ENCODE data around the gene PPP1R1C. TPM values are rescaled to one million over a fixed set of nuclear protein-coding genes. Genes with fewer than 3 reads are reported as not detected.

PPP1R1C gene
- total and polyA plus RNA-seq, 2 experiments from 2014 or later, result 3.5 to 18.8 TPM

- TF ChIP-seq, protein P1, sequence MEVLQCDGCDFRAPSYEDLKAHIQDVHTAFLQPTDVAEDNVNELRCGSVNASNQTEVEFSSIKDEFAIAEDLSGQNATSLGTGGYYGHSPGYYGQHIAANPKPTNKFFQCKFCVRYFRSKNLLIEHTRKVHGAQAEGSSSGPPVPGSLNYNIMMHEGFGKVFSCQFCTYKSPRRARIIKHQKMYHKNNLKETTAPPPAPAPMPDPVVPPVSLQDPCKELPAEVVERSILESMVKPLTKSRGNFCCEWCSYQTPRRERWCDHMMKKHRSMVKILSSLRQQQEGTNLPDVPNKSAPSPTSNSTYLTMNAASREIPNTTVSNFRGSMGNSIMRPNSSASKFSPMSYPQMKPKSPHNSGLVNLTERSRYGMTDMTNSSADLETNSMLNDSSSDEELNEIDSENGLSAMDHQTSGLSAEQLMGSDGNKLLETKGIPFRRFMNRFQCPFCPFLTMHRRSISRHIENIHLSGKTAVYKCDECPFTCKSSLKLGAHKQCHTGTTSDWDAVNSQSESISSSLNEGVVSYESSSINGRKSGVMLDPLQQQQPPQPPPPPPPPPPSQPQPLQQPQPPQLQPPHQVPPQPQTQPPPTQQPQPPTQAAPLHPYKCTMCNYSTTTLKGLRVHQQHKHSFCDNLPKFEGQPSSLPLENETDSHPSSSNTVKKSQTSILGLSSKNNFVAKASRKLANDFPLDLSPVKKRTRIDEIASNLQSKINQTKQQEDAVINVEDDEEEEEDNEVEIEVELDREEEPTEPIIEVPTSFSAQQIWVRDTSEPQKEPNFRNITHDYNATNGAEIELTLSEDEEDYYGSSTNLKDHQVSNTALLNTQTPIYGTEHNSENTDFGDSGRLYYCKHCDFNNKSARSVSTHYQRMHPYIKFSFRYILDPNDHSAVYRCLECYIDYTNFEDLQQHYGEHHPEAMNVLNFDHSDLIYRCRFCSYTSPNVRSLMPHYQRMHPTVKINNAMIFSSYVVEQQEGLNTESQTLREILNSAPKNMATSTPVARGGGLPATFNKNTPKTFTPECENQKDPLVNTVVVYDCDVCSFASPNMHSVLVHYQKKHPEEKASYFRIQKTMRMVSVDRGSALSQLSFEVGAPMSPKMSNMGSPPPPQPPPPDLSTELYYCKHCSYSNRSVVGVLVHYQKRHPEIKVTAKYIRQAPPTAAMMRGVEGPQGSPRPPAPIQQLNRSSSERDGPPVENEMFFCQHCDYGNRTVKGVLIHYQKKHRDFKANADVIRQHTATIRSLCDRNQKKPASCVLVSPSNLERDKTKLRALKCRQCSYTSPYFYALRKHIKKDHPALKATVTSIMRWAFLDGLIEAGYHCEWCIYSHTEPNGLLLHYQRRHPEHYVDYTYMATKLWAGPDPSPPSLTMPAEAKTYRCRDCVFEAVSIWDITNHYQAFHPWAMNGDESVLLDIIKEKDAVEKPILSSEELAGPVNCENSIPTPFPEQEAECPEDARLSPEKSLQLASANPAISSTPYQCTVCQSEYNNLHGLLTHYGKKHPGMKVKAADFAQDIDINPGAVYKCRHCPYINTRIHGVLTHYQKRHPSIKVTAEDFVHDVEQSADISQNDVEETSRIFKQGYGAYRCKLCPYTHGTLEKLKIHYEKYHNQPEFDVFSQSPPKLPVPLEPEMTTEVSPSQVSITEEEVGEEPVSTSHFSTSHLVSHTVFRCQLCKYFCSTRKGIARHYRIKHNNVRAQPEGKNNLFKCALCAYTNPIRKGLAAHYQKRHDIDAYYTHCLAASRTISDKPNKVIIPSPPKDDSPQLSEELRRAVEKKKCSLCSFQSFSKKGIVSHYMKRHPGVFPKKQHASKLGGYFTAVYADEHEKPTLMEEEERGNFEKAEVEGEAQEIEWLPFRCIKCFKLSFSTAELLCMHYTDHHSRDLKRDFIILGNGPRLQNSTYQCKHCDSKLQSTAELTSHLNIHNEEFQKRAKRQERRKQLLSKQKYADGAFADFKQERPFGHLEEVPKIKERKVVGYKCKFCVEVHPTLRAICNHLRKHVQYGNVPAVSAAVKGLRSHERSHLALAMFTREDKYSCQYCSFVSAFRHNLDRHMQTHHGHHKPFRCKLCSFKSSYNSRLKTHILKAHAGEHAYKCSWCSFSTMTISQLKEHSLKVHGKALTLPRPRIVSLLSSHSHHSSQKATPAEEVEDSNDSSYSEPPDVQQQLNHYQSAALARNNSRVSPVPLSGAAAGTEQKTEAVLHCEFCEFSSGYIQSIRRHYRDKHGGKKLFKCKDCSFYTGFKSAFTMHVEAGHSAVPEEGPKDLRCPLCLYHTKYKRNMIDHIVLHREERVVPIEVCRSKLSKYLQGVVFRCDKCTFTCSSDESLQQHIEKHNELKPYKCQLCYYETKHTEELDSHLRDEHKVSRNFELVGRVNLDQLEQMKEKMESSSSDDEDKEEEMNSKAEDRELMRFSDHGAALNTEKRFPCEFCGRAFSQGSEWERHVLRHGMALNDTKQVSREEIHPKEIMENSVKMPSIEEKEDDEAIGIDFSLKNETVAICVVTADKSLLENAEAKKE (CRISPR knock-in tag; IDR thresholded peaks at IDR 0.05), result no peak
- no peak for TF ChIP-seq POLR2AphosphoS5 (IDR thresholded peaks at IDR 0.05; ENCODE audit: low read depth)
- TF ChIP-seq STAT1 (IDR thresholded peaks at IDR 0.05; ENCODE audit: unreplicated experiment), result no peak
Observed at GRCh38 chr2:182033449-182033848, 47.8 kb downstream of the PPP1R1C start (continued).

GRCh38 chr2:182038576-182038975 lies 52.9 kb downstream of the PPP1R1C start:
- Mint-ChIP-seq H3K4me1 (no peaks in the 10 kb centered on the region), H3K36me3 (ENCODE audit: low read depth) (no peaks in the 10 kb centered on the region), H3K27me3 (ENCODE audit: insufficient read depth, low read depth, poor library complexity) (no peaks in the 10 kb centered on the region), H3K4me3 (no peak overlapping the region), H3K27ac (no peak overlapping the region), H3K9me3 (no peaks in the 10 kb centered on the region; the same call in 2 of the 3 replicates)
- TF ChIP-seq ZNF114 (CRISPR knock-in tag; IDR thresholded peaks at IDR 0.05) (no peak), ETS1 (IDR thresholded peaks at IDR 0.05) (no peak), EZH2phosphoT487 (IDR thresholded peaks at IDR 0.05; ENCODE audit: unreplicated experiment) (no peak), REST (IDR thresholded peaks at IDR 0.05; ENCODE audit: unreplicated experiment) (no peak), NANOG (IDR thresholded peaks at IDR 0.05; ENCODE audit: borderline replicate concordance) (no peak), POLR2AphosphoS5 (IDR thresholded peaks at IDR 0.05; ENCODE audit: low read depth) (no peak), CREB1 (CRISPR knock-in tag; IDR thresholded peaks at IDR 0.05; ENCODE audit: low read depth) (no peak)
- Histone ChIP-seq H3K27ac (ENCODE audit: low read depth) (no peak overlapping the region), H3K27me3 (ENCODE audit: insufficient read depth) (no peaks in the 10 kb centered on the region), H2AFZ (no peak overlapping the region), H3K4me1 (ENCODE audit: insufficient read depth) (no peaks in the 10 kb centered on the region), H3F3A (replicated peaks; ENCODE audit: low read depth) (no peaks in the 10 kb centered on the region), H3K9me2 (ENCODE audit: insufficient read depth) (peaks cover 3% of the 10 kb centered on the region; the same call in 1 of the 2 replicates), H3K79me2 (replicated peaks; ENCODE audit: insufficient read depth) (no peaks in the 10 kb centered on the region), H4K20me1 (replicated peaks; ENCODE audit: insufficient read depth) (no peaks in the 10 kb centered on the region; the same call in 1 of the 2 replicates), H3K4me2 (no peak overlapping the region), H3K36me3 (ENCODE audit: insufficient read depth) (no peaks in the 10 kb centered on the region), H3K4me3 (no peak overlapping the region)
- ATAC-seq, result no peak
- DNase-seq (ENCODE audit: low spot score), result no peak

All from GM23338 (cell line).